HG03457 (cell line): ENCODE results near the gene SLCO3A1.
"Not testable (repeated sequence)": the region's sequence is repeated elsewhere in the genome, so short reads cannot be mapped to it uniquely, and the experiment has no call there.

Experiments used
- ATAC-seq: cut with Tn5 transposase; IDR thresholded peaks from one replicate; pipeline ENCODE4 v1.9.1; 2021; ENCODE audit warnings: moderate number of reproducible peaks; ENCODE audit not compliant: unreplicated experiment

Gene SLCO3A1

DNA sequence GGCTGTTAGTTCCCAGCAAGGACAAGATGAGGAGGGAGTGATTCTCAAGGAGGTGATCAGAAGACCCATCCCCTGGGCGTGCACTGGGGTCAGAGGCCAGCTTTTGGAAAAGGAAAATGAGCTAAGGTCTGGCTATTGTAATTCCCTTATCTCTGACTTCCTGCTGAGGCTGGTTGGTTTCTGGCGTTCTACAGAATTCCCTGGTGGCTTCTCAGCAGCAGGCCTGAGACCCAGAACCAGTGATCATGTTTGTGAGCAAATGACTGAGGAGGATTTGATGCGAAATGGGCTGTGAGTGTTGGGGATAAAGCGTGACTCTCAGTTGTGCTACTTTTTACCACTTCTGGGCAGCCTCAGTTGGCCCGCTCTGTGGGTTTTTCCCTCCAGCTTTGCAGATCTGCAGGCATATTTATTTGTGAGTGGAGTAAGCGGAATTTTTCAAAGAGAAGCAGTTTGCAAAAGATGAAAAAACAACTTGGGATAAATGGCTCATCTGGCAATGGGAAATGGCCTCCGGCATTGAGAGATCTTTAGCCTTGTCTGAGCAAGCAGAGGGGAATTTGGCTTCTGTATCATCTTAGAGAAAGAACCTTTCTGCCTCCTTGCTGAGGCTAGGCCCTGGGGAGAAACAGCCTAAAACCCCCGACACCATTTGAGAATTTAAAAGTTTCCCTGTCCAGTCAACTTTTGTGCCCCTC, 102.7 kb downstream of the SLCO3A1 start:
- ATAC-seq = no peak

GRCh38 chr15:91961357-91961756, 107.8 kb downstream of the SLCO3A1 start:
- ATAC-seq = no peak

DNA sequence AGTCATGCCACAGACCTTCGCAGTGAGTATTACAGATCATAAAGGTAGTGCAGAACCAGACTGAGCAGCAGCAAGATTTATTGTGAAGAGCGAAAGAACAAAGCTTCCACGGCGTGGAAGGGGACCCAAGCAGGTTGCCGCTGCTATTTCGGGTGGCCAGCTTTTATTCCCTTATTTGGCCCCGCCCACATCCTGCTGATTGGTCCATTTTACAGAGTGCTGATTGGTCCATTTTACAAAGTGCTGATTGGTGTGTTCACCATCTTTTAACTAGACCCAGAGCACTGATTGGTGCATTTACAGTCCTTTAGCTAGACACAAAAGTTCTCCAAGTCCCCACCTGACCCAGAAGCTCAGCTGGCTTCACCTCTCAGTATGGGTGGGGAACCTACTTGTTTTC, 110.2 kb downstream of the SLCO3A1 start:
- ATAC-seq = not testable (repeated sequence)

- ATAC-seq = no peak
These were observed 112.1 kb downstream of the SLCO3A1 start for GRCh38 chr15:91965501-91966193.

DNA sequence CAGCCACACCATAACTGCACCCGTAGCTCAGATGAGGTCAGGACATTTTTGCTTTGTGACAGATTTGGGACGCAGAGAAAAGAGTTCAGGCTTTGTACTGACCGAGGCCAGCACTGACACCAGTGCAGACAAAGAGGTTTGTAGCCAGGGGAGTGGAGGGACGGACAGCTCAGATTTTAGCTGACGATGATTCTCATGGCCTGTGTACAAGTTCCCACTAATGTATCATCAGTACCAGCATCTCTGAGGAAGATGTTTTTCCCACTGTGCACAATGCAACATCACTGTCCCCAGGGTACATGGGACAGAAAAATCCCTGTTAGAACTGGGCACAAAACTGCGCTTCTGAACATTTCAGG, 112.7 kb downstream of the SLCO3A1 start:
- ATAC-seq = no peak

- ATAC-seq = no peak
These were observed 114.6 kb downstream of the SLCO3A1 start for GRCh38 chr15:91967935-91968606.

- ATAC-seq = no peak
These were observed 115.1 kb downstream of the SLCO3A1 start for GRCh38 chr15:91968610-91969009.

GRCh38 chr15:91970142-91970541, 116.6 kb downstream of the SLCO3A1 start:
- no peak for ATAC-seq

DNA sequence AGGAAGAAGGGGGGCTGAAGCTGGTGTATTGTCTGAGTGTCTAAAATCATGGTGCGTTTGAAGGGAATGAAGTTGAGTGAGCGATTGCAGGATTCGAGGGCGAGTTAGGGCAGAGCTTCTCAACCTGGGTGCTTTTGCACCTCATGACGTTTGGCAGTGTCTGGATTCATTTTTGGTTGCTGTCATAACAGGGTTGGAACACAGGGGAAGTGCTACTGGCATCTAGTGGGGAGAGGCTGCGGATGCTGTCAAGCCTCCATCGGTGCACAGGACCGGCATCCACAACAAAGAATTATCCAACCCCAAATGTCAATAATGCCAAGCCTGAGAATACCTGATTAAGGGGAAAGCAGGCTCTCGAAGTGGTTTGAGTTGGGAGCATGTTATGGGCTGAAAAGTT, 120.0 kb downstream of the SLCO3A1 start:
- no peak for ATAC-seq

- no peak for ATAC-seq
These were observed 120.8 kb downstream of the SLCO3A1 start for GRCh38 chr15:91974321-91974720.

GRCh38 chr15:91975241-91975978, 121.9 kb downstream of the SLCO3A1 start:
- ATAC-seq = no peak

DNA sequence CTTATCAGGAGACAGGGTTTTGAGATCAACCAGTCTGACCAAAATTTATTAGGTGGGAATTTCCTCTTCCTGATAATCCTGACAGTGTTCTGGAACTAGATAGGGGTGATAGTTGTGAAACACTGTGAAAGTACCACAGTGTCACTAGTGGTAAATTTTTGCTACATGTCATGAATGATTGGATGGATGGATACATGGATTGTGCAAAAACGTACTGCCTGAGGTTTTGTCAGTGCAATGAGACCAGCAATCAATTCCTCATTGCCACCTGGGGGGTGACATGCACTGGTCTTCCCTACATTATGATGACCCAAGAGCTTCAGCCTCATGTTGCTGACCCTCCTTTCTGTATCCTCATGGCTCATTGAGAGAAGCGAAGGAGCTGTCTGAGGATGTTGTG, 123.5 kb downstream of the SLCO3A1 start:
- ATAC-seq = no peak

- no peak for ATAC-seq
These were observed 127.2 kb downstream of the SLCO3A1 start for GRCh38 chr15:91980502-91981267.

DNA sequence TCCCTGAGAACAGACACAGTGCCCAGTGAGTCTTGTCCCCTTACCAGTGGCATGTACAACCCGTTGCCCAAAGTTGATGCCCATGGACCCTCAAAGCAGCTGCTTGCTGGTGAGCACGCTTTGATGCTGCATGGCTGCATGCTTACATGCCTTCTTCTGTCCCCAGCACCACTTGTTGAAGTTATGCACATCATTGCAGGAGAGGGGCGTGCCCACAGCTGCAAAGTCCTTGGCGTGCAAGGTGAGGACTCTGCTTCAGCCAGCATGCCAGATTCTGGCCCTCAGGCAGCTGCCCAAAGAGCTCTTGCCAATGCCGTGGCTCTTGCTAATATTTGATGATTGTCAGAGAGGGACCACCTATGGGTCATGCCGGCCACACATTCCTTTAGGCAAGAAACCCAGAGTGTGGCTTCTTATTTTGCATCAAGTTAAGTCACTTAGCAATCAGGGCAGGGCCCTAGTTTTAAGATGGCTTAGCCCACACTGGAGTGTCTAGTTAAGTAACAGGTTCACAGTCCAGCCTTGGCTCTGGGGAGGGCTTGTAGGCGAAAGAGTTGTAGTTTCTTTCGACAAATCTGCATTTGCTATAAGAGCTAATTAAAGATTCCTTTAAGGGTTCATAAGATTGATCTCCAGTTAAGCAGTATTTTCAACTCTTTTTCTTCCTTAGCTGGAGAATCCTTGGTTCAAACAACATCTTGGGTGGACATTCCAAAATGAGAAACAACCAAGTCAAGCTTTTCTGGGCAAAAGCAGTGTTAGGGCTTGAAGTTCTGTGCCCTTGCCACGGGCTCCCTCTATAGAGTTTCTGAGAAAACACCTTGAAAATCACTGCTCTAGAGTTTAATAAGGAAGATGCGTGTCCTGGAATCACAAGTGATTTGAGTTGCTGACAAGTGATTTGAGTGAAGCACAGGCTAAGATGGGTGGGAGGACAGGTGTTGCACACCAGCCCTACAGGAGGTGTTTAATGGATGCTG, 128.6 kb downstream of the SLCO3A1 start:
- ATAC-seq = no peak

DNA sequence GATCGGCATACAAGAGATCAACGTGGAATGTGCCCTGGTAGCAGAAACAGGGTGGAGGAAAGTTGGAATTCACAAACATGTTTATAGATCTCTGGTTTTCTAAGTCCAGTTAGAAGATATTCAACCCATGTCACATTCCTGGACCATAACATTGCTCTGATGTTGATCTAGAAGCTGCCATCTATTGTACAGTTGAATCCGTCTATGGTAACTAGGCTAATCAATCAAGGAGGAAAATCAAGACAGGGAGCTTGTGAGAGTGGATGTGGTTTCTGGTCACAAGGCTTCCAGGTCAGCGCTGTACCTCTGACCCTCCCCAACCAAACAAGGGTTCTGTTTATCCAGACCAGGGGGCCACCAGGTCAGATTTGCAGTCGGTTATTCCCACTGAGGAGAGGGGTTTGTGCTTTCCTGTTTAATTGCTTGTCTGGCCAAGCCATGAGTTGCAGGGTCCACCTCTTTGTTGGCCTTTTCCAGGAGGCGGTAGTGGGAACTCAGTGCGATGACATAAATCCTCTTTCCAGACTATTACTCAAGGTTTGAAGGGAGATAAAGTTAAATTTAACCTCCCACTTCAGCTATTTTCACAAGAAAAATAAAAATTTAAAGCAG, 130.3 kb downstream of the SLCO3A1 start:
- no peak for ATAC-seq

GRCh38 chr15:91985297-91985696, 131.8 kb downstream of the SLCO3A1 start:
- no peak for ATAC-seq

DNA sequence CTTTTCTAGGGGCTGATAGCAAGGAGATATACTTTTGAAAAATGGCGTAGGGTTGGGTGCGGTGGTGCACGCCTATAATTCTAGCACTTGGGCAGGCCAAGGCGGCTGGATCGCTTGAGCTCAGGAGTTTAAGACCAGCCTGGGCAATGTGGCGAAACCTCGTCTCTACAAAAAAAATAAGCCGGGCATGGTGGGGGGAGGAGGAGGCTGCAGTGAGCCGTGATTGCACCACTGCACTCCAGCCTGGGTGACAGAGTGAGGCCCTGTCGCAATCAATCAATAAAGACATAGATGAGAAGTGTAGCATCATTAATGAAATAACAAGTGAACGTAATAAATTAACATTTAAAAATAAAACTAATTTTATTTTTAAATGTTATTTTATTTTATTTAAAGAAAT, 134.6 kb downstream of the SLCO3A1 start:
- no peak for ATAC-seq

DNA sequence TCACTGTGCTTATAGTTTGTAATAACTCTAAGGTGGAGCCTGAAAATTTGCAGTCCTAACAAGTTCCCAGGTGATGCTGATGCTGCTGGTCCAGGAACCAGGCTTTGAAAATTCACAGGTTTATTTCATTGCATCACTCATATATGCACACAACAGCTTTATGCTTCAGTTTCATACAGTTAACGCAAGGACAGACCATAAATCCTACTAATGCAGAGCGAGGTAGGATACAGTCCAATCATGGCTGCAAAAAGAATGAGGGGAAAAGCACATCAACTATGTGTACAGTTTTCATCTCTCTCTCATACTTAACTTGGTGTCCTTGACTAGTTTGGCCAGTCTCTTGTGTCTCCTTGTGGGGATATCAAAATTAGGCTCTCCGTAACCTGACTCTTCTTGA, 135.1 kb downstream of the SLCO3A1 start:
- ATAC-seq = no peak

- ATAC-seq = no peak
These were observed 136.3 kb downstream of the SLCO3A1 start for GRCh38 chr15:91989821-91990220.
